ENCODE measurements around the gene SERP1. TPM values are rescaled to one million over a fixed set of nuclear protein-coding genes. Genes with fewer than 3 reads are reported as not detected.

Gene SERP1
- total RNA-seq, 1 donor from 2014 or later: 360 TPM

DNA sequence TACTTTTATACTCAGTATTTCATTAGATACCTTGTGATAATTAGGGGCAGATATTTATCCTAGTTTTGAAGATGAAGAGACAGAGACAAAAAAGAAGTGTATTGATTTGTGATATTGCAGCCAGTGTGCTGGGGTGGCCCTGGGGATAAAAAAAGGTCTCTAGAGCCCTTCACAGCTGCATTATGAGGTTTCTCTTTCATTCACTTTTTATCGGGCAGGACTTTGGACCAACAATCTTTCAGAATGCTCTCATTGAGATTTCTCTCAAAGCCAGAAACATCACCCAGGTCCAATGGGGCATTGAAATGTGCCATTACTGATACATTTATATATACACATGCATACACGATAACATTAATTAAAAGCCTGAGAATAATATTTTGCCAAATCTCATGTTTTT lies 36.3 kb upstream of the SERP1 start:
- H3K36me3 ChIP-seq (ENCODE audit: control insufficient read depth, insufficient read depth, low read length): no peaks in the 10 kb centered on the region
- H3K4me3 ChIP-seq (ENCODE audit: low read depth, low read length): no peak overlapping the region
- TF ChIP-seq, protein P1, sequence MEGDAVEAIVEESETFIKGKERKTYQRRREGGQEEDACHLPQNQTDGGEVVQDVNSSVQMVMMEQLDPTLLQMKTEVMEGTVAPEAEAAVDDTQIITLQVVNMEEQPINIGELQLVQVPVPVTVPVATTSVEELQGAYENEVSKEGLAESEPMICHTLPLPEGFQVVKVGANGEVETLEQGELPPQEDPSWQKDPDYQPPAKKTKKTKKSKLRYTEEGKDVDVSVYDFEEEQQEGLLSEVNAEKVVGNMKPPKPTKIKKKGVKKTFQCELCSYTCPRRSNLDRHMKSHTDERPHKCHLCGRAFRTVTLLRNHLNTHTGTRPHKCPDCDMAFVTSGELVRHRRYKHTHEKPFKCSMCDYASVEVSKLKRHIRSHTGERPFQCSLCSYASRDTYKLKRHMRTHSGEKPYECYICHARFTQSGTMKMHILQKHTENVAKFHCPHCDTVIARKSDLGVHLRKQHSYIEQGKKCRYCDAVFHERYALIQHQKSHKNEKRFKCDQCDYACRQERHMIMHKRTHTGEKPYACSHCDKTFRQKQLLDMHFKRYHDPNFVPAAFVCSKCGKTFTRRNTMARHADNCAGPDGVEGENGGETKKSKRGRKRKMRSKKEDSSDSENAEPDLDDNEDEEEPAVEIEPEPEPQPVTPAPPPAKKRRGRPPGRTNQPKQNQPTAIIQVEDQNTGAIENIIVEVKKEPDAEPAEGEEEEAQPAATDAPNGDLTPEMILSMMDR (IDR thresholded peaks at IDR 0.05; ENCODE audit: insufficient read depth, low read length, poor library complexity, severe bottlenecking): no peak
- no peaks in the 10 kb centered on the region for H3K27me3 ChIP-seq (ENCODE audit: control insufficient read depth, insufficient read depth, low read length)
- no peak for DNase-seq (ENCODE audit: low read depth)

DNA sequence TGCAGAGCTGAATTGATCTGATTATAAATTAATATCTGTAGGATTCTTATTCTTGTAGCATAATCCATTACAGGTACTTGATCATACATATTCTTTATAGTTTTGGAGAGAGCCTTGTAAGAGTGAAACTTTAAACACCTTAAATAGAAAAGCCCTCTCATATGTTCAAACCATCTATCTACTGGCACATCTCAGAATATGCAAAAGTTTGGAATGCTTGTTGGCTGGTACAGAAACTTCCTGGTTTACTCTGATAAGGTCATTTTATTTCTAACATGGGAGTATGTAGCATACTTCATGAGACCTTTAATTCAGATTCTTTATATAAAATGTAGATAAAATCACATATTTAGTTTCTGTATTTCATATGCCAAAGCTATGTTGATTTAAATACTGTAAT lies 34.9 kb upstream of the SERP1 start:
- no peak for DNase-seq (ENCODE audit: low read depth)
- TF ChIP-seq, protein P1 (IDR thresholded peaks at IDR 0.05; ENCODE audit: insufficient read depth, low read length, poor library complexity, severe bottlenecking): no peak
- no peaks in the 10 kb centered on the region for H3K27me3 ChIP-seq (ENCODE audit: control insufficient read depth, insufficient read depth, low read length)
- no peaks in the 10 kb centered on the region for H3K36me3 ChIP-seq (ENCODE audit: control insufficient read depth, insufficient read depth, low read length)
- no peak overlapping the region for H3K4me3 ChIP-seq (ENCODE audit: low read depth, low read length)

DNA sequence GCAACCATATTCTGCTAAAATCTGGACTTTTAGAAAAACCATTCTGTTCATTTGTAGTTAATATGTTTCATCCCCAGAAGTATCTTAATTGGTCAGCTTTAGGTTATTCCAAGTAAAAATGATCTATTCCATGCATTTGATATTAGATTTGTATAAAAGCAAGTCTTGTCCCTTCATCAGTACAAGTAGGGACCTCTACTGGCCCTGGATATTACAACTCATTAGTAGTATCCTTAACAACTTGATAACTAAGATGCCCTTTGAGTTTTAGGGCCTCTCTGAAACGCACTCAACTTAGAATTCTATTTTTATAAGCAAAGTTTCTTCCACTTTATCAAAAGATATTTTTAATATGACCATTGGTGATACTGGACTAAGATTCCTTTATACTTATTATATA lies 31.6 kb upstream of the SERP1 start:
- DNase-seq (ENCODE audit: low read depth): no peak
- TF ChIP-seq, protein P1 (IDR thresholded peaks at IDR 0.05; ENCODE audit: insufficient read depth, low read length, poor library complexity, severe bottlenecking): no peak
- H3K4me3 ChIP-seq (ENCODE audit: low read depth, low read length): no peak overlapping the region
- no peaks in the 10 kb centered on the region for H3K27me3 ChIP-seq (ENCODE audit: control insufficient read depth, insufficient read depth, low read length)
- H3K36me3 ChIP-seq (ENCODE audit: control insufficient read depth, insufficient read depth, low read length): no peaks in the 10 kb centered on the region

DNA sequence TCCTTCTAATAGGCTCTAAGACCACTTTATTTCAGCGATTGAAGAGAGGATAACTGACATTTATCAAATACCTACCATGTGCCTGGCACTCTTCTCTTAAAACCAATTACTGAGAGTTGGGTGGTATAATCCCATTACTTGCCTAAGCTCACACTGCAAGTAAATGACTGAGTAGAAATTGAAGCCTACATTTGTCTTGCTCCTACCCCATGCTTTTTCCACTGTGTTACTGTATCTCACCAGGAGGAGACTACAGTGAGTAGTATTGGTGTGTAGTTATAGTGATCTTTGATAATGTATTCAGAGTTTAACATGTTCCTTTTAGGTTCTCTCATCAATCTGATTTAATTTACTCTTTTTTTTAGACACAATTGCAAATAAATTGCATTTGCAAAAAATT lies 21.0 kb upstream of the SERP1 start:
- TF ChIP-seq, protein P1 (IDR thresholded peaks at IDR 0.05; ENCODE audit: insufficient read depth, low read length, poor library complexity, severe bottlenecking): no peak
- DNase-seq (ENCODE audit: low read depth): no peak
- Histone ChIP-seq H3K36me3 (ENCODE audit: control insufficient read depth, insufficient read depth, low read length) (no peaks in the 10 kb centered on the region), H3K4me3 (ENCODE audit: low read depth, low read length) (no peak overlapping the region), H3K27me3 (ENCODE audit: control insufficient read depth, insufficient read depth, low read length) (no peaks in the 10 kb centered on the region)

DNA sequence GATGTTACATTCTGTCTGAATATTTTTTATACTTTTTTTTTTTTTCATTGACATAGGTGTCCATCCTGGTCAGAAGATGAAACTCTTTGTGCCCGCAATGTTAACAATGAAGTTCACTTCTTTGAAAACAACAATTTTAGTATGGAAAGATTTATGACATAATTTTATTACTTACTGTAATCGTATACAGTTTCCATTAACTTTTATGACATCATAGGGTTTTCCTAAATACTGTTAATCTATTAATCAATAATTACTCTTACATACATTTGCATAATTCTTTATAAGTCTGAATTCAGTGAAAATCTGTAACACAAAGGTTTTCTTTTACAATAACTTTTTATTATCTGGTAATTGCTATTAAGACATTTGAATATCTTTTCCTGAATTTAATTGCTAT lies 17.9 kb upstream of the SERP1 start:
- TF ChIP-seq, protein P1 (IDR thresholded peaks at IDR 0.05; ENCODE audit: insufficient read depth, low read length, poor library complexity, severe bottlenecking): no peak
- H3K4me3 ChIP-seq (ENCODE audit: low read depth, low read length): no peak overlapping the region
- no peaks in the 10 kb centered on the region for H3K36me3 ChIP-seq (ENCODE audit: control insufficient read depth, insufficient read depth, low read length)
- H3K27me3 ChIP-seq (ENCODE audit: control insufficient read depth, insufficient read depth, low read length): no peaks in the 10 kb centered on the region
- no peak for DNase-seq (ENCODE audit: low read depth)

DNA sequence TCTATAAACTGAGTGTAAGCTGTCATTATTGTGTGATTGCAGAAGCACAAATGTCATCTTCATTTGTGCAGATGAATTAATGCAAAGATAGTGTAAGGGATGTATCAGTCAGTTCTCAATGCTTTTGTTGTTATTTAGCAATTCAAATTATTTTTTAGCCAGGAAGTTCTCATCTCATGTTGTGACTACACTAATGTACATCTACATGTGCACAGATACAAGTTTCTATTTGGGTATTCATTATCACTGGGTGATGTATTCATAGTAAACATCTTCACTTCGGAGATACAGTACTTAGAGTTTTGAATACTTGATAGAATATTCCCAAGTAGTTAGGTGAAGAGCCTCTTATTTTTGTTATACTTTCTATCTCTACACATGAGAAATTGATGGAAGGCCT lies 11.4 kb upstream of the SERP1 start:
- no peaks in the 10 kb centered on the region for H3K27me3 ChIP-seq (ENCODE audit: control insufficient read depth, insufficient read depth, low read length)
- no peak overlapping the region for H3K4me3 ChIP-seq (ENCODE audit: low read depth, low read length)
- DNase-seq (ENCODE audit: low read depth): no peak
- no peaks in the 10 kb centered on the region for H3K36me3 ChIP-seq (ENCODE audit: control insufficient read depth, insufficient read depth, low read length)
- TF ChIP-seq, protein P1 (IDR thresholded peaks at IDR 0.05; ENCODE audit: insufficient read depth, low read length, poor library complexity, severe bottlenecking): no peak
